K562 (cell line): ENCODE measurements around the gene DHX57. TPM values are rescaled to one million over a fixed set of nuclear protein-coding genes. Genes with fewer than 3 reads are reported as not detected.

Experiments
- ATAC-seq: fragments of 200-7000 bp; cut with Tn5 transposase; 3 replicates; pipeline ENCODE4 v1.9.1; 2020; ENCODE audit warnings: moderate library complexity
- BruUV-seq: library from RNA; stranded (reverse); fragments of 400-500 nt; replicated peaks from 2 replicates; lab custom pipeline; 2021; lab: Mats Ljungman, UMichigan
- CTCF ChIA-PET: fragments of 300-600 bp; formaldehyde crosslinking; extraction: SDS; loops from one replicate; lab custom pipeline; 2021; ENCODE audit warnings: low intra/inter-chr PET ratio; lab: Yijun Ruan, JAX
- POLR2A ChIA-PET: fragments of 300-600, 350-650 bp; sonication (Branson Sonifier 250); formaldehyde crosslinking; extraction: SDS; loops from one replicate; lab custom pipeline; 2021; ENCODE audit warnings: antibody characterized with exemption, inconsistent platforms; lab: Yijun Ruan, JAX
- DNase-seq, 4 experiments: peaks; one replicate each; pipeline versions ENCODE4 v3.0.0 to v3.0.0-alpha.2; 2011 to 2018; ENCODE audit warnings: low spot score in 3 of 4, mixed read lengths in 3 of 4; ENCODE audit errors: extremely low read depth in 1 of 4
- FAIRE-seq: peaks from 2 replicates; lab custom pipeline; 2011; peaks lifted over from hg19 to GRCh38; lab: Jason Lieb, UNC
- H2AFZ ChIP-seq: 2 replicates; pipeline ENCODE4 v1.6.0; 2011; ENCODE audit warnings: low read depth, low read length, control low read depth, inconsistent platforms
- H3K27ac ChIP-seq: fragments of 200-600 bp; 3 replicates; pipeline ENCODE4 v1.8.0; 2011; ENCODE audit warnings: low read depth, mild to moderate bottlenecking, control low read depth, inconsistent platforms, low read length, moderate library complexity, mixed read lengths; ENCODE audit errors: extremely low read depth
- H3K27me3 ChIP-seq, 2 experiments: fragments of 300-600 bp in 1 of 2; 2 replicates in 1 of 2; 3 replicates in 1 of 2; pipeline versions ENCODE4 v1.6.0 to v1.8.0; 2011; ENCODE audit warnings: inconsistent platforms in 2 of 2, low read length in 2 of 2, mild to moderate bottlenecking in 1 of 2, mixed read lengths in 1 of 2, moderate library complexity in 1 of 2; ENCODE audit not compliant: control insufficient read depth in 2 of 2, insufficient read depth in 2 of 2
- H3K36me3 ChIP-seq: fragments of 300-600 bp; 3 replicates; pipeline ENCODE4 v1.8.0; 2011; ENCODE audit warnings: mild to moderate bottlenecking, low read length, inconsistent platforms; ENCODE audit not compliant: control insufficient read depth, insufficient read depth
- H3K4me1 ChIP-seq, 2 experiments: fragments of 200-600 bp in 1 of 2; replicated peaks in 1 of 2; 2 replicates in 1 of 2; 3 replicates in 1 of 2; pipeline versions ENCODE4 v1.5.1 to v1.8.0; 2011; ENCODE audit warnings: inconsistent platforms in 2 of 2, low read length in 2 of 2, mild to moderate bottlenecking in 1 of 2, mixed read lengths in 1 of 2, moderate library complexity in 1 of 2; ENCODE audit not compliant: control insufficient read depth in 2 of 2, insufficient read depth in 2 of 2
- H3K4me2 ChIP-seq: 2 replicates; pipeline ENCODE4 v1.6.1; 2011; ENCODE audit warnings: low read length, control low read depth, inconsistent platforms, mixed read lengths; ENCODE audit not compliant: insufficient read depth
- H3K4me3 ChIP-seq: fragments of 200-600 bp; sonication (generic), shearing (Covaris generic); 2 replicates; pipeline ENCODE4 v1.5.1; 2016; ENCODE audit warnings: control low read depth, inconsistent platforms
- H3K79me2 ChIP-seq: fragments of 200-600 bp; 3 replicates; pipeline ENCODE4 v1.8.0; 2011; ENCODE audit warnings: low read length, inconsistent platforms; ENCODE audit not compliant: control insufficient read depth, insufficient read depth
- H3K9ac ChIP-seq, 2 experiments: 2 replicates each; pipeline versions ENCODE4 v1.6.0 to v1.6.1; 2011; ENCODE audit warnings: low read depth in 2 of 2, low read length in 2 of 2, control low read depth in 1 of 2, inconsistent platforms in 1 of 2, mild to moderate bottlenecking in 1 of 2, mixed read lengths in 1 of 2; ENCODE audit not compliant: insufficient read depth in 1 of 2
- H3K9me1 ChIP-seq: one replicate; pipeline ENCODE4 v1.6.0; 2011; ENCODE audit warnings: inconsistent platforms, mild to moderate bottlenecking, low read length, moderate library complexity; ENCODE audit not compliant: control insufficient read depth, insufficient read depth
- H3K9me3 ChIP-seq: replicated peaks from 2 replicates; pipeline ENCODE4 v1.5.1; 2011; ENCODE audit warnings: low read depth, low read length, inconsistent platforms; ENCODE audit not compliant: control insufficient read depth, insufficient read depth
- H4K20me1 ChIP-seq: replicated peaks from 2 replicates; pipeline ENCODE4 v1.6.1; 2011; ENCODE audit warnings: low read length, inconsistent platforms, mixed read lengths; ENCODE audit not compliant: control insufficient read depth, insufficient read depth
- RBM22 ChIP-seq: fragments of 200-400 bp; formaldehyde crosslinking; IDR thresholded peaks from 2 replicates; pipeline ENCODE4 v1.6.1; 2018; ENCODE audit warnings: low read length, low read depth; ENCODE audit not compliant: poor library complexity, severe bottlenecking
- RBM39 ChIP-seq: fragments of 200-400 bp; formaldehyde crosslinking; optimal IDR thresholded peaks from 2 replicates; pipeline ENCODE3; 2018; ENCODE audit warnings: low read depth, low read length
- SP1 ChIP-seq: sonication (generic); formaldehyde crosslinking; IDR thresholded peaks from 2 replicates; pipeline ENCODE4 v1.8.1; 2022; ENCODE audit warnings: mild to moderate bottlenecking, missing genetic modification reagents
- ZHX1 ChIP-seq: fragments of 150-350 bp; conservative IDR thresholded peaks from 2 replicates; pipeline ENCODE4 v1.6.1; 2014; ENCODE audit warnings: low read length
- WGBS: fragments of 100-300 bp; shearing (Covaris generic); methylation state at CpG from one replicate; pipeline ENCODE4 v1.1.6; 2016; ENCODE audit warnings: low coverage, mixed read lengths; ENCODE audit not compliant: insufficient coverage; ENCODE audit errors: missing lambda C conversion rate; 5-methylcytosine and 5-hydroxymethylcytosine counted together
- in situ Hi-C: fragments of 300-500 bp; cut with MboI; formaldehyde crosslinking; loops from 4 replicates; pipeline ENCODE4 v1.15.0; 2018; ENCODE audit warnings: inconsistent platforms, mixed read lengths
- intact Hi-C: fragments of 100-400 bp; cut with micrococcal nuclease; formaldehyde crosslinking; loops from 2 replicates; pipeline ENCODE4 v1.14.2; 2022
- polyA plus RNA-seq, 8 experiments: library from polyadenylated mRNA; depleted of rRNA in 4 of 8; stranded (reverse) in 5 of 8; unstranded in 3 of 8; fragments of >200 nt; fragmentation: Nextera tagmentation in 2 of 8; fragmentation: Illumina TruSeq in 1 of 8; extraction: Ambion mirVana in 2 of 8; extraction: Trizol in 1 of 8; gene quantifications; 2 replicates each; pipeline versions ENCODE4 v1.2.1 to v1.2.3, GENCODE V29; 2011 to 2014; ENCODE audit warnings: inconsistent platforms in 1 of 8, missing spikeins in 1 of 8
- total RNA-seq, 7 experiments: library from RNA; depleted of rRNA in 6 of 7; stranded (reverse); fragments of >200 nt in 6 of 7; fragmentation: Illumina TruSeq in 2 of 7; extraction: Trizol in 2 of 7; gene quantifications; 2 replicates each; pipeline versions ENCODE4 v1.2.1 to v1.2.3, GENCODE V29; 2011 to 2021; ENCODE audit warnings: low replicate concordance in 1 of 7

The DHX57 gene
- total and polyA plus RNA-seq, 9 of the 15 experiments (the other 6 are each of a cell fraction or from before 2014, with no cell fraction given): 7.4 to 23.6 (median 17.9) TPM

- no peak for TF ChIP-seq ZHX1
- TF ChIP-seq RBM22: peak; percentile 50
These were observed 126.6 kb downstream of the DHX57 start (continued) for GRCh38 chr2:38748943-38749804.

- H4K20me1 ChIP-seq: peaks cover 35% of the 10 kb centered on the region
- H3K4me2 ChIP-seq: no peak overlapping the region
- no peak overlapping the region; the same call in 1 of the 2 replicates for H3K4me3 ChIP-seq
- 83% methylated on average over 9 of the region's 9 CpGs for WGBS
- H3K9ac ChIP-seq: 0 out of 4 replicates have a peak overlapping the region, but pooled peaks of 1 of the 2 experiments have one; percentile 99
- in situ Hi-C loops (loop anchor here (10.0 to 25.0 kb wide), 2 partner anchors 424 to 761 kb away; no protein-coding TSS in a partner anchor), intact Hi-C loops (loop anchor here (10.0 kb wide), 1 partner anchor 476 kb away; no protein-coding TSS in a partner anchor)
- no TSS peak for BruUV-seq
- DNase-seq (no peak), ATAC-seq (no peak), FAIRE-seq (no peak)
- H3K27me3 ChIP-seq: no peaks in the 10 kb centered on the region
- no peak overlapping the region for H3K27ac ChIP-seq
- ChIA-PET POLR2A (interaction anchor here (0.6 to 3.7 kb wide), 13 partner anchors 9 to 382 kb away, joined by 3 to 23 read pairs (median 3); no protein-coding TSS in a partner anchor), CTCF (no interaction called here)
- H3K79me2 ChIP-seq: peaks cover 68% of the 10 kb centered on the region
- H3K9me1 ChIP-seq: no peaks in the 10 kb centered on the region
- no peaks in the 10 kb centered on the region for H3K9me3 ChIP-seq
- peaks cover 0 to 29% of the 10 kb centered on the region in 2 experiments; a peak in 3 of 5 replicates for H3K4me1 ChIP-seq
- TF ChIP-seq RBM39: no peak
- TF ChIP-seq SP1 (CRISPR knock-in tag): peak; percentile 22; the same call in 1 of the 2 replicates
- TF ChIP-seq, all 486 proteins: peak for 1
- Histone ChIP-seq H3K36me3 (peaks cover 69% of the 10 kb centered on the region), H2AFZ (no peak overlapping the region)
These were observed 127.3 kb downstream of the DHX57 start for GRCh38 chr2:38748391-38748790.
